ENCODE measurements around the gene SLC9A4.

Gene SLC9A4

DNA sequence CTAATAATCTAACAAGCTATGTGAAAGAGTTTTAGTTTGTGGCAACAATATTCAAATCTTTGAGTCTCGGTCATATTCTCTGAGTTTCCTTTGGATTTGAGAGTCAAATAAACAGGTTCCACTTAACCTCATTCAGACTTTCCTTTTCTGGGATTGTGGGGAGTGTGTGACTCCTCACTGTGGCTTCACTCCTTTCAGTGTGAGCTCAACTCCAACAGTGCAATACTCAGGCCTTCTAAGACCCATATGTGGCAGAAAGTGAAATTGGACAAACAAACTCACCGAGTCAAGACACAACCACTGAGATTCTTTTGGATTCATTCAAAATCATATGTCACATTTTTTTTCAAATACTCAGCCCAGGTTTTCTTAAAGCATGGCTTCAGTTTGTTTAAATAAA, 25.4 kb downstream of the SLC9A4 start:
- DNase-seq (ENCODE audit: low read depth in 3 of 3): no peak

- DNase-seq (ENCODE audit: low read depth in 3 of 3): no peak
Observed at GRCh38 chr2:102499558-102499957, 26.5 kb downstream of the SLC9A4 start.

GRCh38 chr2:102502576-102502975, 29.6 kb downstream of the SLC9A4 start:
- no peak for DNase-seq (ENCODE audit: low read depth in 3 of 3)

DNA sequence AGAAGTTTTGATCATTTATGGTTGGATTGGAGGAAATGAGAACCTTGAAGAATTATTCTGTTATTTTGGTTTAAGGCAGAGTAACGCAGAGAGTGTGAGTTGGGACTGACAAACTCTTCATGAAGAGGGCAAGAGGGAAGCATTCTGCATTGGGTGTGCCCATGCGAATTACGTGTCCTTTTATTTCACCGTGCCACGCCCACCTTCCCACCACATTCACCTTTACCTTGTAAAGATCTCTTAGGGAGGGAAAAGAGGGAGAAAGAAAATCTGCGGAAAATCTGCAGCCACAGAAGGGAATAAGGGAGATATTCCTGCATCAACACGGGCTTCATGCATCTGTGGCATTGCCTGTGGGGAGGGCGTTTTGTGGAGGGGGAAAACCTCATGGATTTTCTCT, 31.8 kb downstream of the SLC9A4 start:
- DNase-seq (ENCODE audit: low read depth in 3 of 3): no peak

DNA sequence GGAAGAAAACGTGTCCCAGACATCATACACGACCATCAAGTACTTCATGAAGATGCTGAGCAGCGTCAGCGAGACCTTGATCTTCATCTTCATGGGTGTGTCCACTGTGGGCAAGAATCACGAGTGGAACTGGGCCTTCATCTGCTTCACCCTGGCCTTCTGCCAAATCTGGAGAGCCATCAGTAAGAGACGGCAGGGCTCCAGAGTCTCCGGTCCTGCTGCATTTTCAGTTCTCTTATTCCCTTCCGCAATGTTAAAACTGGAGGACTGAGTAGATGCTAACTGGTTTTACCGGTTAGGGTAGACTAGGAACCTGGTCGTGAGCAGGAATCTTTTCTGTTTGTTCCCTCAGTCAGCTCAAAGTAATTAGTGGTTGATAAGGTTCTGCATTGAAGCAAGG, 32.3 kb downstream of the SLC9A4 start:
- no peak for DNase-seq (ENCODE audit: low read depth in 3 of 3)

DNA sequence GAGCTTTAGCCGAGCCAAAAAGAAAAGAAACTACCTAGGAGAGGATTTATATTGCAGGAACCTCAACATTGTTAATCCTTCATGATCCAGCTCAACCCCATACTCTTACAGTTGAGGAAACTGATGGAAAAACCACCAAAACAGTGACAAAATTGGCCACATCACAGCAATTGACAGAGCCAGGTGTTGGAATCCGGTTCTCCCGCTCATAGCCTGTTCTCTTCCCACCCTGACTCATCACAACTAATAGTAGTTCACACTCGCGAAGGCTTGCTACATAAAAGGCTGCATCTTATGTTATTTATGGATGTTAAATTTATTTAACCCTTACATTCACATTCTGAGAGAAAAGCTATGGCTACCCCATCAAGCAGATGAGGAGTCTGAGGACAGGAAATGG, 33.7 kb downstream of the SLC9A4 start:
- no peak for DNase-seq (ENCODE audit: low read depth in 3 of 3)

DNA sequence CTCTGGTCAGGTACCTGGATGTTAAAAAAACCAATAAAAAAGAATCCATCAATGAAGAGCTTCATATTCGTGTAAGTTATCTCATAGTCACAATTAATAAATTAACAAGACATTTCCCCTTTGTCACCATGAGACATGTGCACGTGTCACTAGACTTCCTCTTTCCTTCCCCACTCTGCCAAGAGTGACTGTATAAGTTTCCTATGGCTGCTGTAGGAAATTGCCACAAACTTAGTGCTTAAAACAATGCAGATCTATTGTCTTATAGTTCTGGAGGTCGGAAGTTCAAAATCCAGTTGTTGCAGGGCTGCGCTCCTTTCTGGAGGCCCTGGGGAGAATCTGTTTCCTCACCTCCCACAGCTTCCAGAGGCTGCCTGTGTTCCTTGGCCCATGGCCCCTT, 35.8 kb downstream of the SLC9A4 start:
- DNase-seq (ENCODE audit: low read depth in 3 of 3): no peak

DNA sequence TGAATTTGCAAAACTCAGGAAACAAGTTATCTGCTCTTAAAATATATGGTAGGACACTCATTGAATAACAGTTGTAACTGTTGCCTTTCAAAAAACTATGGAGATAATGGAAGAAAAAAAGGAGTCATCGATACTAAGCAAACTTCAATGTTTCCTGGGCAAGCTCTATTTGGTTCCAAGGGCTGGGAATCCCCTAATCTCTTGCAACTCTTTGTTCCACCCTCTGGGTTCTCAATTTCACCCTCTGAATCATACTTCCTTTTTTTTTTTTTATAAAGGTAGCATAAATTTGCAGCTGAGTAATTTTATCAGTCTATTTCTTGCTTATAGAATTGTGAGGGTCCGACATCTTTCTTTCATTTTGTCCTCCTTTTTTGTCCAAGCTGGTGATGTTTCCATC, 36.7 kb downstream of the SLC9A4 start:
- no peak for DNase-seq (ENCODE audit: low read depth in 3 of 3)

- DNase-seq (ENCODE audit: low read depth in 3 of 3): no peak
Observed at GRCh38 chr2:102510791-102511575, 38.0 kb downstream of the SLC9A4 start.

DNA sequence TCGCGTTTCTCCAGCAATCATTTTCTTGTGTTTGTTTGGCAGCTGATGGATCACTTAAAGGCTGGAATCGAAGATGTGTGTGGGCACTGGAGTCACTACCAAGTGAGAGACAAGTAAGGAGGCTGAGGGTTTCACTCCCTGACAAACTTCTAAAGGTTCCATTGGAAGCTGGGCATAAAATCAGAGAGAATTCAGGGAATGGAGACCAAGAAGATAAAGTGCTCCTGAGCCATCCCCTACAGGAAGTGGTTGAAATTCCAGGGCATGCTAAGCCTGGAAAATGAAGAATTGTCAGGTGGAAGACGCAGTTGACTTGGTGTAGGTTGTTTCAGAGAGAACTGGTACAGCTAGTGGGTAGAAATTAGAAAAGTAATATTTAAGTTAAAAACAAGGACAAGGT, 39.1 kb downstream of the SLC9A4 start:
- no peak for DNase-seq (ENCODE audit: low read depth in 3 of 3)

- no peak for DNase-seq (ENCODE audit: low read depth in 3 of 3)
Observed at GRCh38 chr2:102513355-102513939, 40.4 kb downstream of the SLC9A4 start.

- no peak for DNase-seq (ENCODE audit: low read depth in 3 of 3)
Observed at GRCh38 chr2:102514061-102514785, 41.2 kb downstream of the SLC9A4 start.

GRCh38 chr2:102515851-102516250, 42.8 kb downstream of the SLC9A4 start:
- DNase-seq (ENCODE audit: low read depth in 3 of 3): no peak

GRCh38 chr2:102518170-102518569, 45.1 kb downstream of the SLC9A4 start:
- no peak for DNase-seq (ENCODE audit: low read depth in 3 of 3)

GRCh38 chr2:102520009-102520408, 47.0 kb downstream of the SLC9A4 start:
- no peak for DNase-seq (ENCODE audit: low read depth in 3 of 3)

GRCh38 chr2:102520801-102521200, 47.8 kb downstream of the SLC9A4 start:
- no peak for DNase-seq (ENCODE audit: low read depth in 3 of 3)

DNA sequence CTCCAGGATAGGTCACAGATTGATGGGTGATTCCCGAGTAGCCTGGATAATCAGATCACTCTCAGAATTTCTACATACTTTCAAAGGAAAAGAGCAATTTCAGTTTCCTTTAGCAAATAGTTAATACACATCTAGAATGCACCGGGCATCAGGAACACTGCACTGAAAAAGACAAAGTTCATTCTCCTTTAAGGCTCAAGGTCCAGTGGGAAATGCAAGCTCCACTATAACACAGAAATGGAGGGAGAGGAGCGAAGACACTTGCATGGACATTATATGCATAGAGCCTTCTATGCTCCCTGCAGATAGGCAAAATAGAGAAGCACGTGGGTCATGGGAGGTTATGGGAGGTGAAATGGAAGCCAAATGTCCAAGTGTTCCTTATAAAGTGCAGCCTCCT, 49.1 kb downstream of the SLC9A4 start:
- no peak for DNase-seq (ENCODE audit: low read depth in 3 of 3)

GRCh38 chr2:102522890-102523289, 49.9 kb downstream of the SLC9A4 start:
- DNase-seq (ENCODE audit: low read depth in 3 of 3): no peak

DNA sequence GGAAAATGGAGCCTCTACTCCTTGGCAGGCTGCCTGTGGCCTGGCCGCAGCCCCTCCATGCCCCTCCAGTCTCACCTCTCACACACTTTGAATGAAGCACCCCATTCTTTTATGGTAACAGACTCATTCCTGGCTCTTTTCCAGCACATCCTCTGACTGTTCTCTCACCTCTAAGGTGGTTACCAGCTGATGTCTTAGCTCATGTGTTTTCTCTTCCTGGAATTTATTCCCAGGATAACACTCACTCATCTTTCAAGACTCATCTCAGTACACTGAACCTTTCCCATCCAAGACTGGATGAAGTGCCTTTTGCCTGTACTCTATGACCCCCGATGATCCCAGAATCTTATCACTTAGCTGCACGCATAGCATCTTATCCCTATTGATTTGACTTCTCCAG, 50.6 kb downstream of the SLC9A4 start:
- DNase-seq (ENCODE audit: low read depth in 3 of 3): no peak

DNA sequence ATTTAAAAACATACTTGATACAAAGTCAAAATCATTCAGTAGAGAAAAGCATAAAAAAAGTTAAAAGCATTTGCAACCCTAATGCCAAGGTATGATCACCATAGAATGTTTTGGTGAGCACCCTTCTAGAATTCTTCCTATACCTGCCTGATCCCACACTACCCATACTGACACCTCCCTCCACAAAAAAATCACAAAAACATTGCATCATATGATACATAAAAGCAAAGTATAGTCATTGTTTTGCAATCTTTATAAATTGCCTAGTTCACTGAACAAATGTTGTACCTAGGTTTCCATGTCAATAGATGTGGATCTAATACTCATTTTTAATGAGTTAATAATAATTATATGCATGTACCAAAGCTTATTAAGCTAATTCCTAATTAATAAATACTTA, 54.1 kb downstream of the SLC9A4 start:
- no peak for DNase-seq (ENCODE audit: low read depth in 3 of 3)

DNA sequence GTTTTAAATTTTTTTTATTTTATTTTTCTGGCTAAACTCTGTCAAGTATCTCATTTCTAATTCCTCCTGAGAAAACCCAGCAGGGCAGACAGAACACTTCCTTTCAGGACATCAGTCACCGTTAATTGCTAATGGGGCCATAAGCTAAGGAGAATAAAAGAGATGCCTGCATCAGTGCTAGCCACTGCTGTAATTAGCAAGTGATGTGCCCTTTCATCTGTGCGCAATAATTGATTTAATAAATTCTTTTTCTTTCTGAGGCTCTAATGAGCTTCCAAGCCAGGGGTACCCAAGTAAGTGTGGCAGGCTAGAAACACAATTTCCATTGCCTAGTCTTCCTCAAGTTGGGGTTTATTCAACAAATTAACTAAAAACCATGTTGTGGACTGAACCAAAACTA, 65.5 kb downstream of the SLC9A4 start:
- no peak for DNase-seq (ENCODE audit: low read depth in 3 of 3)

DNA sequence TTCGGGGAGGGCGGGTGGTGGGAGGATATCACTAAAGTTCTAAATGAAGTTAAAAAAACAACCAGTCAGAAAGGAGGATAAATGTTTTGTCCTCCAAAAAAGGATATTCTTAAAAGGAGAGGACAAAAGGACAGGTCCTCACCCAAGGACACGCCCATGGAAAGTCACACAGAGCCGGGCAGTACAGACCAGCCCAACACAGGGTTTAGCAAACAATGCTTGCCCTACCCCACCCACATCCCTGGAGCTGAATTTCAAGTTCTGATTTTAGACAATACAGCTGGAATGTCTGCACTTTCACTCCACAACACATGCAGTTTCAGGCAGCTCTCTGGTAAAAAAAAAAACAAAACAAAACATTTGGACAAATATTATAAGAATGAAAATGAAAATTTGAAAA, 67.9 kb downstream of the SLC9A4 start:
- DNase-seq (ENCODE audit: low read depth in 3 of 3): no peak

DNA sequence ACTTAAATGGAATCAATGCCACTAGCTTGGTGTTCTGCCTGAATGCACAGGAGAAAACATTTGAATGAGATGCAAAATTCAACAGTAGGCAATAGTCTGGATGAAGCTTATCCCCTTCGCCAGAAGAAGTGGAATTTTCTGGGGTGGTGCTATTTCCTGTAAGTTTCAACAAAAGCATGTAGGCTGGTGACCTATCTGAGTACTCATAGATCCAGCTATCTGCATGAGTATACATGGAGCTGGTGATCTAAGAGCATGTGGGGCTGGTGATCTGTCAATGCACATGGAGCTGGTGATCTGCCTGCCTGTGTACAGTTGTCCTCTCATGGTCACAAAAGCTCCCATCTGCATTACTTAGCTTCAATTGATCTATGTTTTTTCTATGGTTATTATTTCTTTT, 71.2 kb downstream of the SLC9A4 start:
- DNase-seq (ENCODE audit: low read depth in 3 of 3): no peak
